Endothelial cell of umbilical vein (primary cell): ENCODE data around the gene PSMC6. TPM values are rescaled to one million over a fixed set of nuclear protein-coding genes. Genes with fewer than 3 reads are reported as not detected.

Experiments
- BruUV-seq: library from RNA; stranded (reverse); fragments of 400-500 nt; replicated peaks from 2 replicates; lab custom pipeline; 2021; lab: Mats Ljungman, UMichigan
- CTCF ChIA-PET: fragments of 300-600, 350-600 bp; sonication (Branson Sonifier 250); formaldehyde crosslinking; loops from one replicate; lab custom pipeline; 2021; ENCODE audit warnings: antibody characterized with exemption, inconsistent platforms; lab: Charles Lee
- POLR2A ChIA-PET: fragments of 300-600, 350-600 bp; sonication (Branson Sonifier 250); formaldehyde crosslinking; loops from one replicate; lab custom pipeline; 2021; ENCODE audit warnings: antibody characterized with exemption, inconsistent platforms; lab: Charles Lee
- DNase-seq: peaks from one replicate; pipeline ENCODE4 v3.0.0-alpha.2; 2011; ENCODE audit warnings: low read depth, low spot score
- FAIRE-seq: peaks from 2 replicates; lab custom pipeline; 2011; peaks lifted over from hg19 to GRCh38; lab: Jason Lieb, UNC
- H2AFZ ChIP-seq: 2 replicates; pipeline ENCODE4 v1.6.0; 2012; ENCODE audit warnings: low read depth, low read length, control low read depth, inconsistent platforms
- H3K27ac ChIP-seq: 2 replicates; pipeline ENCODE4 v1.5.1; 2011; ENCODE audit warnings: low read depth, mild to moderate bottlenecking, control low read depth, low read length, moderate library complexity; ENCODE audit not compliant: insufficient read depth
- H3K27me3 ChIP-seq, 2 experiments: 2 replicates each; pipeline versions ENCODE4 v1.6.0 to v1.6.1; 2011; ENCODE audit warnings: low read length in 2 of 2, mixed read lengths in 1 of 2; ENCODE audit not compliant: control insufficient read depth in 2 of 2, insufficient read depth in 2 of 2
- H3K36me3 ChIP-seq, 2 experiments: 2 replicates in 1 of 2; 3 replicates in 1 of 2; pipeline ENCODE4 v1.5.1; 2011; ENCODE audit warnings: low read length in 2 of 2, mild to moderate bottlenecking in 1 of 2, moderate library complexity in 1 of 2; ENCODE audit not compliant: control insufficient read depth in 2 of 2, insufficient read depth in 2 of 2; ENCODE audit errors: extremely low read depth in 1 of 2
- H3K4me1 ChIP-seq: 3 replicates; pipeline ENCODE4 v1.5.1; 2011; ENCODE audit warnings: mild to moderate bottlenecking, low read length; ENCODE audit not compliant: control insufficient read depth, insufficient read depth; ENCODE audit errors: extremely low read depth
- H3K4me2 ChIP-seq: 2 replicates; pipeline ENCODE4 v1.6.1; 2011; ENCODE audit warnings: low read length, control low read depth, mixed read lengths; ENCODE audit not compliant: insufficient read depth
- H3K4me3 ChIP-seq, 3 experiments: fragments of 200-600 bp in 1 of 3; sonication (generic), shearing (Covaris generic) in 1 of 3; replicated peaks in 1 of 3; 2 replicates each; pipeline ENCODE4 v1.5.1; 2011 to 2016; ENCODE audit warnings: control low read depth in 3 of 3, low read length in 3 of 3, mild to moderate bottlenecking in 2 of 3, inconsistent platforms in 1 of 3, low read depth in 1 of 3, moderate library complexity in 1 of 3; ENCODE audit not compliant: insufficient read depth in 1 of 3
- H3K79me2 ChIP-seq: 2 replicates; pipeline ENCODE4 v1.6.0; 2012; ENCODE audit warnings: low read length, inconsistent platforms; ENCODE audit not compliant: control insufficient read depth, insufficient read depth
- H3K9ac ChIP-seq: replicated peaks from 2 replicates; pipeline ENCODE3; 2011; ENCODE audit warnings: low read length, control low read depth; ENCODE audit not compliant: insufficient read depth; ENCODE audit errors: extremely low read depth
- H3K9me1 ChIP-seq: replicated peaks from 3 replicates; pipeline ENCODE4 v1.6.0; 2011; ENCODE audit warnings: mild to moderate bottlenecking, low read length; ENCODE audit not compliant: control insufficient read depth, insufficient read depth; ENCODE audit errors: extremely low read depth
- H3K9me3 ChIP-seq: replicated peaks from 2 replicates; pipeline ENCODE4 v1.5.1; 2012; ENCODE audit warnings: low read length, inconsistent platforms; ENCODE audit not compliant: control insufficient read depth, insufficient read depth
- H4K20me1 ChIP-seq: replicated peaks from 2 replicates; pipeline ENCODE3; 2011; ENCODE audit warnings: mild to moderate bottlenecking, low read length; ENCODE audit not compliant: control insufficient read depth, insufficient read depth; ENCODE audit errors: extremely low read depth
- CTCF ChIP-seq, 2 donors: IDR thresholded peaks; 1 replicate in 1 of 2; 2 replicates in 1 of 2; pipeline ENCODE4 v1.5.1; 2011; ENCODE audit warnings: low read length in 2 of 2, mild to moderate bottlenecking in 2 of 2, moderate library complexity in 2 of 2, control low read depth in 1 of 2, inconsistent platforms in 1 of 2, low read depth in 1 of 2; ENCODE audit not compliant: insufficient read depth in 1 of 2; ENCODE audit errors: extremely low read depth in 1 of 2
- EZH2 ChIP-seq: IDR thresholded peaks from 2 replicates; pipeline ENCODE4 v1.6.1; 2012; ENCODE audit warnings: borderline replicate concordance, low read depth, mild to moderate bottlenecking, moderate library complexity, low read length, inconsistent platforms; ENCODE audit not compliant: severe bottlenecking
- FOS ChIP-seq: IDR thresholded peaks from 2 replicates; pipeline ENCODE4 v1.6.1; 2011; ENCODE audit warnings: mild to moderate bottlenecking, low read length, moderate library complexity, borderline replicate concordance; ENCODE audit not compliant: insufficient read depth
- GATA2 ChIP-seq: IDR thresholded peaks from 2 replicates; pipeline ENCODE4 v1.7.0; 2011; ENCODE audit warnings: low read depth, mild to moderate bottlenecking, moderate library complexity, mixed read lengths, low read length; ENCODE audit not compliant: insufficient read length, insufficient read depth
- JUN ChIP-seq: IDR thresholded peaks from 2 replicates; pipeline ENCODE4 v1.6.1; 2011; ENCODE audit warnings: borderline replicate concordance, low read depth; ENCODE audit not compliant: insufficient read length, insufficient read depth
- MAX ChIP-seq: IDR thresholded peaks from 2 replicates; pipeline ENCODE4 v1.6.1; 2011; ENCODE audit not compliant: insufficient read depth, insufficient read length
- MYC ChIP-seq: IDR thresholded peaks from one replicate; pipeline ENCODE4 v1.6.1; 2011; ENCODE audit warnings: mild to moderate bottlenecking, low read depth, low read length
- POLR2A ChIP-seq: IDR thresholded peaks from 2 replicates; pipeline ENCODE4 v1.6.1; 2012; ENCODE audit warnings: low read depth, mild to moderate bottlenecking, control low read depth, low read length
- POLR2AphosphoS5 ChIP-seq: IDR thresholded peaks from 2 replicates; pipeline ENCODE4 v1.6.1; 2012; ENCODE audit warnings: low read depth, mild to moderate bottlenecking, control low read depth, low read length, moderate library complexity; ENCODE audit not compliant: insufficient read depth
- dilution Hi-C: fragments of 300-500 bp; cut with MboI; formaldehyde crosslinking; loops from one replicate; pipeline ENCODE4 v1.15.0; 2019; ENCODE audit warnings: low sequenced_read_pairs; ENCODE audit not compliant: extremely low pct_ligation_motif_present
- intact Hi-C: fragments of 100-400 bp; cut with micrococcal nuclease; formaldehyde crosslinking; loops from one replicate; pipeline ENCODE4 v1.10.0; 2022
- polyA plus RNA-seq, 4 experiments: library from polyadenylated mRNA; depleted of rRNA in 3 of 4; stranded (reverse) in 3 of 4; unstranded in 1 of 4; fragments of >200 nt; gene quantifications; 2 replicates each; pipeline versions ENCODE4 v1.2.1 to v1.2.3, GENCODE V29; 2011 to 2012; ENCODE audit warnings: missing spikeins in 1 of 4
- total RNA-seq: library from RNA; stranded (reverse); gene quantifications from 2 replicates; pipeline ENCODE4 v1.2.3, GENCODE V29; 2021

PSMC6 gene
- total and polyA plus RNA-seq, 2 donors (not counting 3 experiments of a cell fraction or from before 2014, with no cell fraction given): 44.0 to 103 TPM

- H3K4me3 ChIP-seq: no peak overlapping the region
- no peaks in the 10 kb centered on the region for H3K9me3 ChIP-seq
- BruUV-seq: no TSS peak
- peaks cover 3 to 9% of the 10 kb centered on the region in 2 experiments for H3K36me3 ChIP-seq
- DNase-seq (no peak), FAIRE-seq (no peak)
- H3K79me2 ChIP-seq: no peaks in the 10 kb centered on the region
- H3K27ac ChIP-seq: no peak overlapping the region
- dilution Hi-C loops: no loop called here
- TF ChIP-seq MAX (no peak), POLR2A (no peak), POLR2AphosphoS5 (no peak), GATA2 (no peak), FOS (no peak), CTCF (IDR thresholded peaks at IDR 0.05; ENCODE audit: extremely low read depth in 1 of 2, insufficient read depth in 1 of 2, low read depth in 1 of 2, low read length in 2 of 2) (no peak), JUN (no peak), MYC (no peak), EZH2 (no peak)
- no peak overlapping the region for H3K4me2 ChIP-seq
- ChIA-PET CTCF (interaction anchor here (0.8 to 0.9 kb wide), 2 partner anchors 13 to 32 kb away, joined by 3 to 4 read pairs; no protein-coding TSS in a partner anchor), POLR2A (no interaction called here)
- no peak overlapping the region for H3K9ac ChIP-seq
- intact Hi-C loops: no loop called here
- no peaks in the 10 kb centered on the region for H3K27me3 ChIP-seq
- H2AFZ ChIP-seq: no peak overlapping the region
- no peaks in the 10 kb centered on the region for H4K20me1 ChIP-seq
- no peaks in the 10 kb centered on the region for H3K4me1 ChIP-seq
- H3K9me1 ChIP-seq: no peaks in the 10 kb centered on the region
Observed at GRCh38 chr14:52660325-52660724, 46.7 kb upstream of the PSMC6 start.
